ENCODE results near the gene C5orf47.
A peak's percentile ranks its signal among the peaks of the same experiment; 100 is the strongest.

C5orf47 gene

GRCh38 chr5:173988554-173989431 is at the start of gene C5orf47:
Gene C5orf47 (plus strand): TSS chr5:173989170. CDS start chr5:173989264, 94 bp downstream.
- no peak for DNase-seq (ENCODE audit: low read depth)

GRCh38 chr5:173940269-173940668 is 48.7 kb upstream of the C5orf47 start:
- DNase-seq (ENCODE audit: low read depth): no peak

GRCh38 chr5:173941102-173941501 is 47.9 kb upstream of the C5orf47 start:
- DNase-seq (ENCODE audit: low read depth): no peak

GRCh38 chr5:173941758-173942401 is 47.1 kb upstream of the C5orf47 start:
- DNase-seq (ENCODE audit: low read depth): no peak

GRCh38 chr5:173944511-173944910 is 44.5 kb upstream of the C5orf47 start:
- no peak for DNase-seq (ENCODE audit: low read depth)

GRCh38 chr5:173945160-173945559 is 43.8 kb upstream of the C5orf47 start:
- DNase-seq (ENCODE audit: low read depth): no peak

GRCh38 chr5:173946323-173946722 is 42.6 kb upstream of the C5orf47 start:
- DNase-seq (ENCODE audit: low read depth): no peak

GRCh38 chr5:173950829-173951228 is 38.1 kb upstream of the C5orf47 start:
- no peak for DNase-seq (ENCODE audit: low read depth)

GRCh38 chr5:173953528-173954090 is 35.4 kb upstream of the C5orf47 start:
- peak; percentile 75 for DNase-seq (ENCODE audit: low read depth)

GRCh38 chr5:173954671-173955521 is 34.1 kb upstream of the C5orf47 start:
- DNase-seq (ENCODE audit: low read depth): peak; percentile 49

- no peak for DNase-seq (ENCODE audit: low read depth)
Observed at GRCh38 chr5:173960986-173961385, 28.0 kb upstream of the C5orf47 start.

GRCh38 chr5:173961418-173961817 is 27.6 kb upstream of the C5orf47 start:
- no peak for DNase-seq (ENCODE audit: low read depth)

GRCh38 chr5:173962436-173962972 is 26.5 kb upstream of the C5orf47 start:
- DNase-seq (ENCODE audit: low read depth): no peak

GRCh38 chr5:173963182-173963838 is 25.7 kb upstream of the C5orf47 start:
- DNase-seq (ENCODE audit: low read depth): peak; percentile 69

- DNase-seq (ENCODE audit: low read depth): peak; percentile 21
Observed at GRCh38 chr5:173963867-173964441, 25.0 kb upstream of the C5orf47 start.

GRCh38 chr5:173964506-173964905 is 24.5 kb upstream of the C5orf47 start:
- DNase-seq (ENCODE audit: low read depth): no peak

GRCh38 chr5:173967241-173967640 is 21.7 kb upstream of the C5orf47 start:
- DNase-seq (ENCODE audit: low read depth): no peak

- DNase-seq (ENCODE audit: low read depth): no peak
Observed at GRCh38 chr5:173968154-173968797, 20.7 kb upstream of the C5orf47 start.

- DNase-seq (ENCODE audit: low read depth): peak; percentile 68
Observed at GRCh38 chr5:173969167-173970049, 19.6 kb upstream of the C5orf47 start.
